Activated CD4-positive, alpha-beta T cell treated with anti-CD3 and anti-CD28 coated beads for 36 hours (primary cell): Measurements from ENCODE around the gene FOXA2. TPM values are rescaled to one million over a fixed set of nuclear protein-coding genes. Genes with fewer than 3 reads are reported as not detected.

ENCODE experiments used
- ATAC-seq: fragments of 200-7000 bp; cut with Tn5 transposase; one replicate; pipeline ENCODE4 v1.10.0; 2021; ENCODE audit warnings: mild to moderate bottlenecking, moderate library complexity
- CTCF ChIA-PET: fragments of 350-600 bp; sonication (Branson Sonifier 250); formaldehyde crosslinking; loops from one replicate; lab custom pipeline; 2021; ENCODE audit warnings: antibody characterized with exemption; lab: Charles Lee
- POLR2A ChIA-PET: fragments of 350-600 bp; sonication (Branson Sonifier 250); formaldehyde crosslinking; loops from one replicate; lab custom pipeline; 2021; ENCODE audit warnings: antibody characterized with exemption, inconsistent platforms; lab: Charles Lee
- DNase-seq: peaks from one replicate; pipeline ENCODE4 v3.0.0-alpha.2; 2020
- H3K27ac Mint-ChIP-seq: one replicate; pipeline ENCODE4 v1.8.0; 2021; ENCODE audit warnings: mixed read lengths
- H3K27me3 Mint-ChIP-seq: one replicate; pipeline ENCODE4 v1.8.0; 2021; ENCODE audit warnings: mixed read lengths
- H3K36me3 Mint-ChIP-seq: one replicate; pipeline ENCODE4 v1.8.0; 2021; ENCODE audit warnings: low read depth, mixed read lengths
- H3K4me1 Mint-ChIP-seq: one replicate; pipeline ENCODE4 v1.8.0; 2021; ENCODE audit warnings: mixed read lengths
- H3K4me3 Mint-ChIP-seq: one replicate; pipeline ENCODE4 v1.8.0; 2021; ENCODE audit warnings: mild to moderate bottlenecking, moderate library complexity, mixed read lengths
- H3K9me3 Mint-ChIP-seq: one replicate; pipeline ENCODE4 v1.8.0; 2021; ENCODE audit warnings: low read depth, mixed read lengths
- intact Hi-C, 2 experiments: fragments of 100-400 bp; cut with DNase I in 1 of 2; cut with micrococcal nuclease in 1 of 2; formaldehyde crosslinking; loops; one replicate each; pipeline versions ENCODE4 v1.14.2 to v1.15.1; 2022 to 2024; cut with DNase I, micrococcal nuclease
- total RNA-seq, 2 experiments: library from RNA; stranded (reverse); gene quantifications; one replicate each; pipeline ENCODE4 v1.2.3, GENCODE V29; 2021

FOXA2 gene
- total RNA-seq, 2 experiments from 2014 or later: not detected

DNA sequence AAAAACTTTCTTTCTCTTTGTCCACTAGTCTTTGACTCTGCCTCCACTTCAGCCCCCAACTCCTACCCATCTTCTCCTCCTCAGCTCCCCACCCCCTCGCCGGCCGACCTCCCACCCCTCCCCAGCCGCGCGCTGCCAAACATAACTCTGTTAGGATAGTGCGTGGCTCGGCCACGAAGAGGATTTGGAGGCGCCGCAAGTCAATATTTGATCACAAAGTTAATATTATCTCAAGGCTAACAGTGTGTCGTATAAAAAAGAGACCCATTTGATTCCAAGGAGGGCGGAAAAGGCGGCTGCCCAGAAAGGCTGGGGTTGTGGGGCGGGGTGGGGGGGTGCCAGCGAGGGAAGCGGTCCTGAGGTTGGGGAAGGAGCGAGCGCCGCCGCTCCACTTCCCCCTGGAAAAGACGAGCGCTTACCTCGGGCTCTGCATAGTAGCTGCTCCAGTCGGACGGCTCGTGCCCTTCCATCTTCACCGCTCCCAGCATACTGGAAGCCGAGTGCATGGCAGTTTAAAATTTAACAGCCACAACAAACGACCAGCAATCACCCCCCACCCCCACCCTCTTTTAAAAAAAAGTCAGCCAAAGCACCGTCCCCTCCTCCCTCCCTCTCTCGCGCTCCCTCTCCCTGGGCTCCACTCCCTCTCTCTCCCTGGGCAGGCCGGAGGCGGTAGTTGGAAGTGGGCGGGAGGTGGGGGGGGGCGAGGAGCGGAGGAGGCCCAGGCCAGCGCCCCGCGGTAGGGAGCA is 425 bp downstream of the FOXA2 start:
- H3K4me1 Mint-ChIP-seq: no peaks in the 10 kb centered on the region
- no peak overlapping the region for H3K4me3 Mint-ChIP-seq
- ATAC-seq (no peak), DNase-seq (no peak)
- no peak overlapping the region for H3K27ac Mint-ChIP-seq
- H3K9me3 Mint-ChIP-seq: no peaks in the 10 kb centered on the region
- ChIA-PET CTCF (no interaction called here), POLR2A (no interaction called here)
- peaks cover 65% of the 10 kb centered on the region for H3K27me3 Mint-ChIP-seq
- intact Hi-C loops: loop anchor here in 1 of 2 experiments (2.0 to 5.0 kb wide), 5 partner anchors 17 to 1077 kb away; partner anchors contain the start of gene PAX1
- H3K36me3 Mint-ChIP-seq: peaks cover 4% of the 10 kb centered on the region

- CTCF ChIA-PET: no interaction called here
- intact Hi-C loops: loop anchor here in 1 of 2 experiments (2.0 to 5.0 kb wide), 5 partner anchors 16 to 1076 kb away; partner anchors contain the start of gene PAX1
- no peak overlapping the region for H3K4me3 Mint-ChIP-seq
- peaks cover 65% of the 10 kb centered on the region for H3K27me3 Mint-ChIP-seq
- H3K4me1 Mint-ChIP-seq: no peaks in the 10 kb centered on the region
- H3K36me3 Mint-ChIP-seq: peaks cover 4% of the 10 kb centered on the region
- ATAC-seq: no peak
- no peaks in the 10 kb centered on the region for H3K9me3 Mint-ChIP-seq
- no peak for DNase-seq
- no peak overlapping the region for H3K27ac Mint-ChIP-seq
- POLR2A ChIA-PET: no interaction called here
Measured at GRCh38 chr20:22582964-22583772, 1.2 kb downstream of the FOXA2 start.

GRCh38 chr20:22582386-22582963 is 1.9 kb downstream of the FOXA2 start:
- Mint-ChIP-seq H3K36me3 (peaks cover 6% of the 10 kb centered on the region), H3K27ac (no peak overlapping the region), H3K4me1 (no peaks in the 10 kb centered on the region), H3K9me3 (no peaks in the 10 kb centered on the region), H3K4me3 (no peak overlapping the region), H3K27me3 (peaks cover 69% of the 10 kb centered on the region)
- ATAC-seq (no peak), DNase-seq (no peak)
- intact Hi-C loops: loop anchor here in 1 of 2 experiments (2.0 to 5.0 kb wide), 5 partner anchors 16 to 1075 kb away; partner anchors contain the start of gene PAX1
- CTCF ChIA-PET: no interaction called here
- POLR2A ChIA-PET: no interaction called here

GRCh38 chr20:22581437-22582385 is 2.7 kb downstream of the FOXA2 start:
- H3K27ac Mint-ChIP-seq: no peak overlapping the region
- H3K4me1 Mint-ChIP-seq: no peaks in the 10 kb centered on the region
- H3K27me3 Mint-ChIP-seq: peaks cover 67% of the 10 kb centered on the region
- peaks cover 6% of the 10 kb centered on the region for H3K36me3 Mint-ChIP-seq
- ATAC-seq (no peak), DNase-seq (no peak)
- ChIA-PET CTCF (no interaction called here), POLR2A (no interaction called here)
- H3K9me3 Mint-ChIP-seq: no peaks in the 10 kb centered on the region
- intact Hi-C loops: loop anchor here in 1 of 2 experiments (2.0 to 5.0 kb wide), 5 partner anchors 15 to 1074 kb away; partner anchors contain the start of gene PAX1
- no peak overlapping the region for H3K4me3 Mint-ChIP-seq

- H3K4me1 Mint-ChIP-seq: no peaks in the 10 kb centered on the region
- H3K27ac Mint-ChIP-seq: no peak overlapping the region
- H3K9me3 Mint-ChIP-seq: no peaks in the 10 kb centered on the region
- ChIA-PET CTCF (no interaction called here), POLR2A (no interaction called here)
- DNase-seq (no peak), ATAC-seq (no peak)
- intact Hi-C loops: loop anchor here (5.0 to 10.0 kb wide), 9 partner anchors 205 to 1475 kb away; partner anchors contain the start of genes LINC00237 (in 2 of the 2), PAX1 (in 2 of the 2), NKX2-2 (in 1 of the 2) and NKX2-4 (in 1 of the 2)
- no peak overlapping the region for H3K4me3 Mint-ChIP-seq
- peaks cover 64% of the 10 kb centered on the region for H3K27me3 Mint-ChIP-seq
- peaks cover 6% of the 10 kb centered on the region for H3K36me3 Mint-ChIP-seq
Measured at GRCh38 chr20:22579711-22580697, 4.4 kb downstream of the FOXA2 start.

GRCh38 chr20:22579119-22579427 is 5.3 kb downstream of the FOXA2 start:
- H3K36me3 Mint-ChIP-seq: peaks cover 6% of the 10 kb centered on the region
- H3K9me3 Mint-ChIP-seq: no peaks in the 10 kb centered on the region
- H3K4me3 Mint-ChIP-seq: no peak overlapping the region
- intact Hi-C loops: loop anchor here (5.0 to 10.0 kb wide), 6 partner anchors 204 to 1474 kb away; partner anchors contain the start of genes LINC00237 (in 2 of the 2), NKX2-2 (in 1 of the 2), NKX2-4 (in 1 of the 2) and PAX1 (in 1 of the 2)
- POLR2A ChIA-PET: no interaction called here
- ATAC-seq (no peak), DNase-seq (no peak)
- CTCF ChIA-PET: no interaction called here
- peaks cover 69% of the 10 kb centered on the region for H3K27me3 Mint-ChIP-seq
- no peaks in the 10 kb centered on the region for H3K4me1 Mint-ChIP-seq
- H3K27ac Mint-ChIP-seq: no peak overlapping the region

GRCh38 chr20:22578221-22579118 is 5.9 kb downstream of the FOXA2 start:
- H3K4me1 Mint-ChIP-seq: no peaks in the 10 kb centered on the region
- no peak overlapping the region for H3K4me3 Mint-ChIP-seq
- peaks cover 69% of the 10 kb centered on the region for H3K27me3 Mint-ChIP-seq
- POLR2A ChIA-PET: no interaction called here
- peaks cover 6% of the 10 kb centered on the region for H3K36me3 Mint-ChIP-seq
- peak overlapping the region; percentile 47 for H3K27ac Mint-ChIP-seq
- H3K9me3 Mint-ChIP-seq: no peaks in the 10 kb centered on the region
- intact Hi-C loops: loop anchor here (5.0 to 10.0 kb wide), 6 partner anchors 204 to 1474 kb away; partner anchors contain the start of genes LINC00237 (in 2 of the 2), NKX2-2 (in 1 of the 2), NKX2-4 (in 1 of the 2) and PAX1 (in 1 of the 2)
- CTCF ChIA-PET: no interaction called here
- no peak for DNase-seq
- ATAC-seq: no peak

- POLR2A ChIA-PET: no interaction called here
- no peak overlapping the region for H3K4me3 Mint-ChIP-seq
- no peaks in the 10 kb centered on the region for H3K9me3 Mint-ChIP-seq
- CTCF ChIA-PET: no interaction called here
- intact Hi-C loops: loop anchor here (5.0 to 10.0 kb wide), 6 partner anchors 203 to 1473 kb away; partner anchors contain the start of genes LINC00237 (in 2 of the 2), NKX2-2 (in 1 of the 2), NKX2-4 (in 1 of the 2) and PAX1 (in 1 of the 2)
- DNase-seq: no peak
- H3K36me3 Mint-ChIP-seq: peaks cover 6% of the 10 kb centered on the region
- H3K27ac Mint-ChIP-seq: peak overlapping the region; percentile 47
- H3K27me3 Mint-ChIP-seq: peaks cover 72% of the 10 kb centered on the region
- ATAC-seq: no peak
- no peaks in the 10 kb centered on the region for H3K4me1 Mint-ChIP-seq
Measured at GRCh38 chr20:22577515-22578220, 6.7 kb downstream of the FOXA2 start.
